RWPE2 (cell line): Measurements from ENCODE around the gene TRIM37.

Experiments used
- ATAC-seq: fragments of 200-7000 bp; cut with Tn5 transposase; 3 replicates; pipeline ENCODE4 v1.9.1; 2021; ENCODE audit warnings: low read depth
- DNase-seq: peaks from one replicate; pipeline ENCODE4 v3.0.0-alpha.2; 2020; ENCODE audit warnings: low spot score
- H3K27ac ChIP-seq: fragments of 450-650 bp; 2 replicates; pipeline ENCODE4 v1.5.1; 2017; ENCODE audit warnings: mild to moderate bottlenecking; ENCODE audit not compliant: poor library complexity, severe bottlenecking
- H3K27me3 ChIP-seq: fragments of 250-450 bp; sonication (Bioruptor Pico); 2 replicates; pipeline ENCODE4 v1.5.1; 2021; ENCODE audit warnings: mild to moderate bottlenecking, moderate library complexity; ENCODE audit not compliant: insufficient read depth, poor library complexity, severe bottlenecking
- H3K36me3 ChIP-seq: fragments of 250-450 bp; sonication (Bioruptor Pico); 2 replicates; pipeline ENCODE4 v1.5.1; 2020; ENCODE audit warnings: low read depth, mild to moderate bottlenecking, moderate library complexity
- H3K4me1 ChIP-seq: fragments of 250-450 bp; sonication (Bioruptor Pico); 2 replicates; pipeline ENCODE4 v1.5.1; 2021; ENCODE audit warnings: mild to moderate bottlenecking, moderate library complexity; ENCODE audit not compliant: insufficient read depth, poor library complexity, severe bottlenecking
- H3K4me3 ChIP-seq: fragments of 250-450 bp; sonication (Bioruptor Pico); 2 replicates; pipeline ENCODE4 v1.5.1; 2021; ENCODE audit warnings: mild to moderate bottlenecking, moderate library complexity; ENCODE audit not compliant: severe bottlenecking
- H3K9me3 ChIP-seq: fragments of 250-450 bp; sonication (Bioruptor Pico); 2 replicates; pipeline ENCODE4 v1.5.1; 2021; ENCODE audit warnings: mild to moderate bottlenecking, moderate library complexity; ENCODE audit not compliant: severe bottlenecking
- TF ChIP-seq, protein P1 (sequence below): fragments of 450-650 bp; IDR thresholded peaks from one replicate; pipeline ENCODE4 v1.5.1; 2017; ENCODE audit warnings: mild to moderate bottlenecking, moderate library complexity; ENCODE audit not compliant: poor library complexity, severe bottlenecking

Gene TRIM37

GRCh38 chr17:58995247-58995940 is 111.3 kb downstream of the TRIM37 start:
- TF ChIP-seq, protein P1, sequence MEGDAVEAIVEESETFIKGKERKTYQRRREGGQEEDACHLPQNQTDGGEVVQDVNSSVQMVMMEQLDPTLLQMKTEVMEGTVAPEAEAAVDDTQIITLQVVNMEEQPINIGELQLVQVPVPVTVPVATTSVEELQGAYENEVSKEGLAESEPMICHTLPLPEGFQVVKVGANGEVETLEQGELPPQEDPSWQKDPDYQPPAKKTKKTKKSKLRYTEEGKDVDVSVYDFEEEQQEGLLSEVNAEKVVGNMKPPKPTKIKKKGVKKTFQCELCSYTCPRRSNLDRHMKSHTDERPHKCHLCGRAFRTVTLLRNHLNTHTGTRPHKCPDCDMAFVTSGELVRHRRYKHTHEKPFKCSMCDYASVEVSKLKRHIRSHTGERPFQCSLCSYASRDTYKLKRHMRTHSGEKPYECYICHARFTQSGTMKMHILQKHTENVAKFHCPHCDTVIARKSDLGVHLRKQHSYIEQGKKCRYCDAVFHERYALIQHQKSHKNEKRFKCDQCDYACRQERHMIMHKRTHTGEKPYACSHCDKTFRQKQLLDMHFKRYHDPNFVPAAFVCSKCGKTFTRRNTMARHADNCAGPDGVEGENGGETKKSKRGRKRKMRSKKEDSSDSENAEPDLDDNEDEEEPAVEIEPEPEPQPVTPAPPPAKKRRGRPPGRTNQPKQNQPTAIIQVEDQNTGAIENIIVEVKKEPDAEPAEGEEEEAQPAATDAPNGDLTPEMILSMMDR, result no peak
- peaks cover 48% of the 10 kb centered on the region for H3K36me3 ChIP-seq
- ATAC-seq (no peak), DNase-seq (no peak)
- H3K4me3 ChIP-seq, result no peak overlapping the region
- H3K9me3 ChIP-seq, result no peaks in the 10 kb centered on the region
- H3K4me1 ChIP-seq, result no peaks in the 10 kb centered on the region
- no peaks in the 10 kb centered on the region for H3K27me3 ChIP-seq
- H3K27ac ChIP-seq, result no peak overlapping the region

DNA sequence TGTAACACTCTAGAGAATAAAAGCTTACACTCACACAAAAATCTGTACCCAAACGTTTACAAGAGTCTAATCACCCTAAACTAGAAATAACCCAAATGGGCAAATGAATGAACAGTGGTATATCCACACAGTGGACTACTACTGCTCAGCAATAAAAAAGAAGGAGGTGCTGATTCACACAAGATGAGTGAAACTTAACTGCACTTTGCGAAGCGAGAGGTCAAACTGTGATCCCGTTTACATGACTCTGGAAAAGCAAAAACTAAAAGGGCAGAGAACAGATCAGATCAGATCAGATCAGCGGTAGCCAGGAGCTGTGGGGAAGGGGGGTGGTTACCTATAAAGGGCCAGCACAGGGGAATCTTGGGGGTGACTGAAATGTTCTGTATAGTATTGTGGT is 113.4 kb downstream of the TRIM37 start:
- Histone ChIP-seq H3K27me3 (no peaks in the 10 kb centered on the region), H3K27ac (no peak overlapping the region), H3K9me3 (no peaks in the 10 kb centered on the region), H3K4me3 (no peak overlapping the region), H3K4me1 (no peaks in the 10 kb centered on the region), H3K36me3 (peaks cover 29% of the 10 kb centered on the region)
- TF ChIP-seq, protein P1, result no peak
- ATAC-seq (no peak), DNase-seq (no peak)

GRCh38 chr17:58991718-58992331 is 114.9 kb downstream of the TRIM37 start:
- Histone ChIP-seq H3K4me3 (no peak overlapping the region), H3K36me3 (peaks cover 15% of the 10 kb centered on the region), H3K27me3 (no peaks in the 10 kb centered on the region), H3K9me3 (no peaks in the 10 kb centered on the region), H3K27ac (no peak overlapping the region), H3K4me1 (no peaks in the 10 kb centered on the region)
- TF ChIP-seq, protein P1, result no peak
- ATAC-seq (no peak), DNase-seq (no peak)

- DNase-seq, result no peak
- Histone ChIP-seq H3K9me3 (no peaks in the 10 kb centered on the region), H3K4me3 (no peak overlapping the region), H3K4me1 (no peaks in the 10 kb centered on the region), H3K27ac (no peak overlapping the region), H3K36me3 (peaks cover 5% of the 10 kb centered on the region), H3K27me3 (no peaks in the 10 kb centered on the region)
- TF ChIP-seq, protein P1, result no peak
- no peak for ATAC-seq
Observed at GRCh38 chr17:58989629-58990028, 117.1 kb downstream of the TRIM37 start.

DNA sequence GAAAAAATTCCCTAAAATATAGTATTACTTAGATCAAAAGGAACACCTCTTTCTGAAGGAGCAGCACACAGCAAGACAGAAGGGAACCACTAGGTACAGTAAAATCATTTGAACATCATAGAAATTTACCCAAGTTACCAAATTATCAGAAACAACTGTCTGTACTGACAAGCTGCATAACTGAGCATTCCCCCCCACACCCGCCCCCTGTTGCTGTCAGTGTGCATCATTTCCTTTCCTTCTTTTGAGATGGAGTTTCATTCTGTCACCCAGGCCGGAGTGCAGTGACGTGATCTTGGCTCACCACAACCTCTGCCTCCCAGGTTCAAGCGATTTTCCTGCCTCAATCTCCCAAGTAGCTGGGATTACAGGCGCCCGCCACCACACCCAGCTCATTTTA is 120.7 kb downstream of the TRIM37 start:
- ATAC-seq (no peak), DNase-seq (no peak)
- Histone ChIP-seq H3K36me3 (no peaks in the 10 kb centered on the region), H3K9me3 (no peaks in the 10 kb centered on the region), H3K27me3 (no peaks in the 10 kb centered on the region), H3K4me1 (no peaks in the 10 kb centered on the region), H3K27ac (no peak overlapping the region), H3K4me3 (no peak overlapping the region)
- TF ChIP-seq, protein P1, result no peak
